ENCODE results near the gene VSX1.
A peak's percentile ranks its signal among the peaks of the same experiment; 100 is the strongest.

The VSX1 gene

DNA sequence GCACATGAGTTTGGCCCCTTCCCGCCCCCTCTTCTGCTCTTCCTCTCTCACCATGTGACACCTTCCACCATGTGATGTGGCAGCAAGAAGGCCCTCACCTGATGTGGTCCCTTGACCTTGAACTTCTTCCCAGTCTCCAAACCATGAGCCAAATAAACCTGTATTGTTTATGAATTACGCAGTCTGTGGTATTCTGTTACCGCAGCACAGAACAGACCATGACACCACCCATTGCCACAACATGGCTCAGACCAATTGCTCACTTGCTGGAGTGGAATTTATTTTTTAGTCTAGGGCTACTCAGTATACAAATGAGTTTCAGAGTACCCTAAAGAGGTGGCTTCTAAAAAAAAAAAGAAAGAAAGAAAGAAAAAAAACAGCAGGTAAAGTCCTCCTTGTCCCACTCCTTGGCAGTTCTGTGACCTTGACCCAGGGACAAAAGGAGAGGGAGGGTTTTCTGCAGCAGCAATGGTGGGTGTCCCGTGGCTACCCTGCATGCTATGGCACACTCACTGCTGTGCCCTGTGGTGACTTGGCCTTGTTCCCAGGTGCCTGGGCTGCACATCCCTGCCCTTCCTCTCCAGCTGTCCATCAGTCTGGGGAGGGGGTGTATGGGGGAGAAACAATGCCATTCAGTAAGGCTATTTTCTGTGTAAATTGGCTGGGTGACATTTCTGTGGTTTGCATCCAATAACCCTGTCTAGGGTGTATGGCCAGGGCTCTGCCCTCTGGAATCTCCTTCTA is 5.4 kb upstream of the VSX1 start:
- no peak overlapping the region for H3K4me3 ChIP-seq (ENCODE audit: low read length in 2 of 2)
- H3K23ac ChIP-seq (ENCODE audit: low read depth, low read length, poor library complexity) = peak overlapping the region; percentile 69
- no peak overlapping the region for H2AK5ac ChIP-seq (ENCODE audit: low read depth, low read length)
- H3K9ac ChIP-seq (ENCODE audit: low read depth, low read length, poor library complexity) = no peak overlapping the region
- H2BK5ac ChIP-seq (ENCODE audit: low read length) = no peak overlapping the region
- no peak overlapping the region for H4K91ac ChIP-seq (ENCODE audit: low read depth, low read length, poor library complexity)
- no peak overlapping the region for H2BK15ac ChIP-seq (ENCODE audit: low read length)
- H3K27me3 ChIP-seq (ENCODE audit: control insufficient read depth in 3 of 3, insufficient read depth in 3 of 3, low read depth in 1 of 3, low read length in 3 of 3) = peaks cover 20 to 72% (median 45%) of the 10 kb centered on the region in 3 experiments
- no peak overlapping the region for H3K27ac ChIP-seq (replicated peaks; ENCODE audit: low read length)
- no peak overlapping the region for H2AFZ ChIP-seq (ENCODE audit: low read length)
- no peak overlapping the region for H3K4me2 ChIP-seq (ENCODE audit: insufficient read depth, low read length, poor library complexity, severe bottlenecking)
- H2BK12ac ChIP-seq (ENCODE audit: low read length) = no peak overlapping the region
- no peak overlapping the region for H3K4ac ChIP-seq (ENCODE audit: low read length)
- H2BK120ac ChIP-seq (ENCODE audit: low read depth, low read length) = no peak overlapping the region
- H4K8ac ChIP-seq (ENCODE audit: low read depth, low read length) = no peak overlapping the region
- peaks cover 15 to 19% of the 10 kb centered on the region in 2 donors for H3K4me1 ChIP-seq (ENCODE audit: control insufficient read depth in 2 of 2, insufficient read depth in 1 of 2, low read depth in 1 of 2, low read length in 2 of 2)
- no peak for DNase-seq (ENCODE audit: low spot score)
- no peaks in the 10 kb centered on the region for H3K36me3 ChIP-seq (replicated peaks in 1 of 2; ENCODE audit: control insufficient read depth in 2 of 2, insufficient read depth in 2 of 2, low read length in 2 of 2)
- H3K18ac ChIP-seq (ENCODE audit: low read length) = peak overlapping the region; percentile 67
- H3K14ac ChIP-seq (ENCODE audit: low read length) = no peak overlapping the region
- no peaks in the 10 kb centered on the region for H3K79me1 ChIP-seq (ENCODE audit: low read depth, low read length)
- WGBS, 2 donors (ENCODE audit: extremely low coverage in 2 of 2, insufficient read length in 2 of 2, insufficient replicate concordance in 1 of 2) = no CpG with 5 or more reads among the region's 4 CpGs
- H3K9me3 ChIP-seq (replicated peaks in 1 of 2; ENCODE audit: control insufficient read depth in 2 of 2, insufficient read depth in 1 of 2, low read depth in 1 of 2, low read length in 2 of 2) = peaks cover 1 to 5% of the 10 kb centered on the region in 2 donors

DNA sequence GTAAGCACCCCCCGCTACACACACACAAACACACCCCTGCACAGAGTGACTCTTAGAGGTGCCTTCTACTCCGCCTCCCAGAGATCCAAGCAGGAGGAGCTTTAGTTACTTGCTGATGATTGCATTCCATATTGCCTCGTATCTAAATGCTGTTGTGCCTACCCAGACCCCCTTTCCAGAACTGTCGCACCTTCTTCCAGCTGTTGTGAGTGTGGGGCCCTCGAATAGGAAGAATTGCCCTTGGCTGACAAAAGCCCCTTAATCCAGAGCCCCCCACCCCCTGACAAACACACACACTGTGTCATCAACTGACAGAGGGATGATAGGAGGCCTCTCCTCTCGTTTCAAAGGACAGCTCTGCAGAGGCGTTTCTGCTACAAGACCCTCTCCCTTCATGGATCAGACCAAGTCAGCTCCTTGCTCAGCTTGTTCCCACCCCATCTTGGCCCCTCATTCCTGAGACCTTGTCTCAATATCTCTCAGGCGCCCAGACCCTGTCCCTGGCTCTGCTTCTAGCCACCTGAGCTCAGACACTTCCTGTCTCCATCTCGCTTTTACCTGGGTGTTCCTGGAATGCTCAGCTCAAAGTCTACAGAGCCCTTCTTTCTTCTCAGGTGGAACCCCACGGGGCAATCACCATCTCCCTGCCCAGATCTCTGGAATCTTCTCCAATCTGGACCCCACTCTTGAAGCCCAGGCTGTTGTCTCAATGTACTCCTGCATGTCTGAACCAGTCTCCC is 4.0 kb upstream of the VSX1 start:
- H4K91ac ChIP-seq (ENCODE audit: low read depth, low read length, poor library complexity) = no peak overlapping the region
- peaks cover 15% of the 10 kb centered on the region in 2 donors for H3K4me1 ChIP-seq (ENCODE audit: control insufficient read depth in 2 of 2, insufficient read depth in 1 of 2, low read depth in 1 of 2, low read length in 2 of 2)
- H2BK12ac ChIP-seq (ENCODE audit: low read length) = no peak overlapping the region
- H3K9me3 ChIP-seq (replicated peaks in 1 of 2; ENCODE audit: control insufficient read depth in 2 of 2, insufficient read depth in 1 of 2, low read depth in 1 of 2, low read length in 2 of 2) = peaks cover 1 to 5% of the 10 kb centered on the region in 2 donors
- H3K4ac ChIP-seq (ENCODE audit: low read length) = no peak overlapping the region
- DNase-seq (ENCODE audit: low spot score) = no peak
- no peak overlapping the region for H3K23ac ChIP-seq (ENCODE audit: low read depth, low read length, poor library complexity)
- no peak overlapping the region for H3K18ac ChIP-seq (ENCODE audit: low read length)
- no peaks in the 10 kb centered on the region for H3K79me1 ChIP-seq (ENCODE audit: low read depth, low read length)
- H3K36me3 ChIP-seq (replicated peaks in 1 of 2; ENCODE audit: control insufficient read depth in 2 of 2, insufficient read depth in 2 of 2, low read length in 2 of 2) = no peaks in the 10 kb centered on the region
- no peak overlapping the region for H4K8ac ChIP-seq (ENCODE audit: low read depth, low read length)
- no peak overlapping the region for H2BK15ac ChIP-seq (ENCODE audit: low read length)
- H2BK5ac ChIP-seq (ENCODE audit: low read length) = no peak overlapping the region
- no CpG with 5 or more reads among the region's 10 CpGs for WGBS, 2 donors (ENCODE audit: extremely low coverage in 2 of 2, insufficient read length in 2 of 2, insufficient replicate concordance in 1 of 2)
- no peak overlapping the region for H2AK5ac ChIP-seq (ENCODE audit: low read depth, low read length)
- H3K27me3 ChIP-seq (ENCODE audit: control insufficient read depth in 3 of 3, insufficient read depth in 3 of 3, low read depth in 1 of 3, low read length in 3 of 3) = peaks cover 24 to 86% (median 59%) of the 10 kb centered on the region in 3 experiments
- no peak overlapping the region for H3K27ac ChIP-seq (replicated peaks; ENCODE audit: low read length)
- no peak overlapping the region for H3K4me3 ChIP-seq (ENCODE audit: low read length in 2 of 2)
- H2AFZ ChIP-seq (ENCODE audit: low read length) = no peak overlapping the region
- no peak overlapping the region for H3K4me2 ChIP-seq (ENCODE audit: insufficient read depth, low read length, poor library complexity, severe bottlenecking)
- H3K9ac ChIP-seq (ENCODE audit: low read depth, low read length, poor library complexity) = no peak overlapping the region
- H3K14ac ChIP-seq (ENCODE audit: low read length) = no peak overlapping the region
- no peak overlapping the region for H2BK120ac ChIP-seq (ENCODE audit: low read depth, low read length)

DNA sequence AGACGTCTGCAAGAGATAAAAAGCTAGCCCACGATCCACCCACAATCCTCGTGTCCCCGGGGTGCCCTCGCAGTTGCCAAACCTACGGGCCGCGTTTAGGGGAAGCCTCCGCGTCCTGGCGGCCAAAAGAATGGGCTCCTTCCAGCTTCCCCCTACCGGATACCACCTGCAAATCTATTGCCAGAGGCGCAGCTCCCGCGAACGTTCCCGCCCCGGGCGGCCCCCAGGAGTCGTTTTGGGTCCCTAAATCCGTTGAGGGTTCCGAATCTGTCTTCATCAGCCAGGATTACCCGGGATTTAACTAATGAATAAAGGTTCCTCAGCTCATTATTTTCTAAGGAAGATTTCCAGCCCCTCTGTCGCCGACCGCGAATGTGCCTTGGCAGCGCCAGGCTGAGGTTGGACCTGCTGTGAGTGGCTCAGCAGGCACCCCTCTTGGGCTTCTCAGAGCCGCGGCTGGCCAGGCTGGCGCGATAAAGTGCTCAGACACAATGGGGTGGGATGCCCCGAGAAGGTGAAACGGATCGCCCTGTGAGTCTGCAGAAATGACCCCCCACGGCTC is 2.8 kb upstream of the VSX1 start:
- no peak overlapping the region for H3K4me3 ChIP-seq (ENCODE audit: low read length in 2 of 2)
- no peak overlapping the region for H3K23ac ChIP-seq (ENCODE audit: low read depth, low read length, poor library complexity)
- no CpG with 5 or more reads among the region's 36 CpGs for WGBS, 2 donors (ENCODE audit: extremely low coverage in 2 of 2, insufficient read length in 2 of 2, insufficient replicate concordance in 1 of 2)

More for the DNA sequence above, 2.8 kb upstream of the VSX1 start:
- Histone ChIP-seq H3K14ac (ENCODE audit: low read length) (no peak overlapping the region), H3K9me3 (replicated peaks in 1 of 2; ENCODE audit: control insufficient read depth in 2 of 2, insufficient read depth in 1 of 2, low read depth in 1 of 2, low read length in 2 of 2) (peaks cover 1 to 5% of the 10 kb centered on the region in 2 donors), H2BK5ac (ENCODE audit: low read length) (no peak overlapping the region), H3K4me2 (ENCODE audit: insufficient read depth, low read length, poor library complexity, severe bottlenecking) (peak overlapping the region; percentile 47), H3K36me3 (replicated peaks in 1 of 2; ENCODE audit: control insufficient read depth in 2 of 2, insufficient read depth in 2 of 2, low read length in 2 of 2) (no peaks in the 10 kb centered on the region), H4K8ac (ENCODE audit: low read depth, low read length) (no peak overlapping the region), H3K79me1 (ENCODE audit: low read depth, low read length) (no peaks in the 10 kb centered on the region), H3K27me3 (ENCODE audit: control insufficient read depth in 3 of 3, insufficient read depth in 3 of 3, low read depth in 1 of 3, low read length in 3 of 3) (peaks cover 27 to 88% (median 67%) of the 10 kb centered on the region in 3 experiments), H4K91ac (ENCODE audit: low read depth, low read length, poor library complexity) (no peak overlapping the region), H3K4ac (ENCODE audit: low read length) (no peak overlapping the region), H3K18ac (ENCODE audit: low read length) (peak overlapping the region; percentile 41), H2AK5ac (ENCODE audit: low read depth, low read length) (no peak overlapping the region), H2BK120ac (ENCODE audit: low read depth, low read length) (no peak overlapping the region), H2BK12ac (ENCODE audit: low read length) (no peak overlapping the region), H3K27ac (replicated peaks; ENCODE audit: low read length) (no peak overlapping the region), H2AFZ (ENCODE audit: low read length) (peak overlapping the region; percentile 79), H3K4me1 (ENCODE audit: control insufficient read depth in 2 of 2, insufficient read depth in 1 of 2, low read depth in 1 of 2, low read length in 2 of 2) (peaks cover 15% of the 10 kb centered on the region in 2 donors), H2BK15ac (ENCODE audit: low read length) (no peak overlapping the region), H3K9ac (ENCODE audit: low read depth, low read length, poor library complexity) (no peak overlapping the region)
- no peak for DNase-seq (ENCODE audit: low spot score)

Measured in neuronal stem cell (in vitro differentiated cells).